Measurements from ENCODE around the gene CCDC134. TPM values are rescaled to one million over a fixed set of nuclear protein-coding genes. Genes with fewer than 3 reads are reported as not detected.
A peak's percentile ranks its signal among the peaks of the same experiment; 100 is the strongest.

The CCDC134 gene
- polyA plus RNA-seq, 4 donors: 2.2 to 7.6 (median 3.7) TPM

- peak; percentile 47 to 61 for DNase-seq
- Histone ChIP-seq H3K9me3 (ENCODE audit: control insufficient read depth in 2 of 2, insufficient read depth in 1 of 2, low read depth in 1 of 2, low read length in 1 of 2) (no peaks in the 10 kb centered on the region), H3K36me3 (ENCODE audit: control insufficient read depth in 3 of 3, insufficient read depth in 2 of 3, low read depth in 1 of 3, low read length in 3 of 3) (peaks cover 0 to 35% (median 2%) of the 10 kb centered on the region in 3 donors), H3K27ac (ENCODE audit: low read depth in 1 of 3, low read length in 2 of 3) (peak overlapping the region in 2 of 3 donors; percentile 14 to 21), H3K27me3 (ENCODE audit: control insufficient read depth in 3 of 3, insufficient read depth in 3 of 3, low read length in 3 of 3) (no peaks in the 10 kb centered on the region), H3K4me3 (ENCODE audit: low read depth in 1 of 3, low read length in 3 of 3) (no peak overlapping the region), H3K4me1 (ENCODE audit: control insufficient read depth in 3 of 3, insufficient read depth in 2 of 3, low read depth in 1 of 3, low read length in 2 of 3) (peaks cover 0 to 27% (median 4%) of the 10 kb centered on the region in 3 donors)
- WGBS, 3 donors: 50 to 79% (median 73%) methylated on average over 4 of the region's 4 CpGs
- no peak for FAIRE-seq
Observed at GRCh38 chr22:41828516-41828915, 28.0 kb downstream of the CCDC134 start.

GRCh38 chr22:41830174-41830573 lies 29.7 kb downstream of the CCDC134 start:
- H3K27me3 ChIP-seq (ENCODE audit: control insufficient read depth in 3 of 3, insufficient read depth in 3 of 3, low read length in 3 of 3): no peaks in the 10 kb centered on the region
- no peaks in the 10 kb centered on the region for H3K9me3 ChIP-seq (ENCODE audit: control insufficient read depth in 2 of 2, insufficient read depth in 1 of 2, low read depth in 1 of 2, low read length in 1 of 2)
- H3K27ac ChIP-seq (ENCODE audit: low read depth in 1 of 3, low read length in 2 of 3): peak overlapping the region in 1 of 3 donors; percentile 37
- DNase-seq (no peak), FAIRE-seq (no peak)
- peaks cover 0 to 24% (median 0%) of the 10 kb centered on the region in 3 donors for H3K36me3 ChIP-seq (ENCODE audit: control insufficient read depth in 3 of 3, insufficient read depth in 2 of 3, low read depth in 1 of 3, low read length in 3 of 3)
- no peak overlapping the region for H3K4me3 ChIP-seq (ENCODE audit: low read depth in 1 of 3, low read length in 3 of 3)
- H3K4me1 ChIP-seq (ENCODE audit: control insufficient read depth in 3 of 3, insufficient read depth in 2 of 3, low read depth in 1 of 3, low read length in 2 of 3): peaks cover 0 to 35% (median 6%) of the 10 kb centered on the region in 3 donors
- 96 to 98% (median 97%) methylated on average over 3 of the region's 3 CpGs for whole genome bisulfite sequencing, 3 donors

DNA sequence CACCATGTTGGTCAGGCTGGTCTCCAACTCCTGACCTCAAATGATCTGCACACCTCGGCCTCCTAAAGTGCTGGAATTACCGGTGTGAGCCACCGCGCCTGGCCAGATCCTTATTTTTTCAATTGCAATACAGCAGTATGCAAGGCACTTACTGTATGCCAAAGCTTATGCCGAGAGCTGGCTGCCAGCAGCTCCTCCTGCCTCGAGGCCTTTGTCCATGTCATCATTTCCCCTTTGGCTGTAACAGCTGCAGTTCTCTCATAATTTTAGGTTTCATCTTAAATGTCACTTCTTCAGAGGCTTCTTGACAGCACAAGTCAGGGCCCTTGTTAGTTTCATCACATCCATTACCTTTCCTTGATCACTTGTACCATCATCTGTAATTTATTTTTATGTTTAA lies 30.9 kb downstream of the CCDC134 start:
- DNase-seq: no peak
- H3K27ac ChIP-seq (ENCODE audit: low read depth in 1 of 3, low read length in 2 of 3): peak overlapping the region in 1 of 3 donors; percentile 96
- no peak overlapping the region for H3K4me3 ChIP-seq (ENCODE audit: low read depth in 1 of 3, low read length in 3 of 3)
- 72 to 85% (median 82%) methylated on average over 6 of the region's 6 CpGs for WGBS, 3 donors
- H3K36me3 ChIP-seq (ENCODE audit: control insufficient read depth in 3 of 3, insufficient read depth in 2 of 3, low read depth in 1 of 3, low read length in 3 of 3): peaks cover 0 to 21% (median 0%) of the 10 kb centered on the region in 3 donors
- no peak for FAIRE-seq
- H3K27me3 ChIP-seq (ENCODE audit: control insufficient read depth in 3 of 3, insufficient read depth in 3 of 3, low read length in 3 of 3): no peaks in the 10 kb centered on the region
- H3K4me1 ChIP-seq (ENCODE audit: control insufficient read depth in 3 of 3, insufficient read depth in 2 of 3, low read depth in 1 of 3, low read length in 2 of 3): peaks cover 4 to 29% (median 6%) of the 10 kb centered on the region in 3 donors
- no peaks in the 10 kb centered on the region for H3K9me3 ChIP-seq (ENCODE audit: control insufficient read depth in 2 of 2, insufficient read depth in 1 of 2, low read depth in 1 of 2, low read length in 1 of 2)

GRCh38 chr22:41831828-41832552 lies 31.5 kb downstream of the CCDC134 start:
- Histone ChIP-seq H3K4me3 (ENCODE audit: low read depth in 1 of 3, low read length in 3 of 3) (peak overlapping the region; percentile 28 to 97 (median 72)), H3K27ac (ENCODE audit: low read depth in 1 of 3, low read length in 2 of 3) (peak overlapping the region; percentile 84 to 96 (median 93)), H3K9me3 (ENCODE audit: control insufficient read depth in 2 of 2, insufficient read depth in 1 of 2, low read depth in 1 of 2, low read length in 1 of 2) (no peaks in the 10 kb centered on the region), H3K36me3 (ENCODE audit: control insufficient read depth in 3 of 3, insufficient read depth in 2 of 3, low read depth in 1 of 3, low read length in 3 of 3) (peaks cover 0 to 19% (median 0%) of the 10 kb centered on the region in 3 donors), H3K27me3 (ENCODE audit: control insufficient read depth in 3 of 3, insufficient read depth in 3 of 3, low read length in 3 of 3) (no peaks in the 10 kb centered on the region), H3K4me1 (ENCODE audit: control insufficient read depth in 3 of 3, insufficient read depth in 2 of 3, low read depth in 1 of 3, low read length in 2 of 3) (peaks cover 3 to 23% (median 4%) of the 10 kb centered on the region in 3 donors)
- DNase-seq (no peak), FAIRE-seq (no peak)
- WGBS, 3 donors: 5 to 11% (median 10%) methylated on average over 17 of the region's 17 CpGs

GRCh38 chr22:41832553-41833368 lies 32.3 kb downstream of the CCDC134 start, which contains the start of gene SREBF2:
TSS of gene SREBF2 (plus strand) at chr22:41833105. CDS start at chr22:41833271, 166 bp downstream.
- peak; percentile 100 for DNase-seq
- Histone ChIP-seq H3K4me3 (ENCODE audit: low read depth in 1 of 3, low read length in 3 of 3) (peak within 1 kb of the TSS; percentile 72 to 97 (median 81)), H3K27ac (ENCODE audit: low read depth in 1 of 3, low read length in 2 of 3) (peak within 1 kb of the TSS; percentile 86 to 96 (median 93)), H3K27me3 (ENCODE audit: control insufficient read depth in 3 of 3, insufficient read depth in 3 of 3, low read length in 3 of 3) (no peaks in the 10 kb centered on the region), H3K4me1 (ENCODE audit: control insufficient read depth in 3 of 3, insufficient read depth in 2 of 3, low read depth in 1 of 3, low read length in 2 of 3) (peaks cover 2 to 19% (median 4%) of the 10 kb centered on the region in 3 donors), H3K9me3 (ENCODE audit: control insufficient read depth in 2 of 2, insufficient read depth in 1 of 2, low read depth in 1 of 2, low read length in 1 of 2) (no peaks in the 10 kb centered on the region), H3K36me3 (ENCODE audit: control insufficient read depth in 3 of 3, insufficient read depth in 2 of 3, low read depth in 1 of 3, low read length in 3 of 3) (peaks cover 0 to 15% (median 0%) of the 10 kb centered on the region in 3 donors)
- no peak for FAIRE-seq
- WGBS, 3 donors: 0 to 1% (median 0%) methylated on average over 55 to 75 of the region's 75 CpGs

- Histone ChIP-seq H3K36me3 (ENCODE audit: control insufficient read depth in 3 of 3, insufficient read depth in 2 of 3, low read depth in 1 of 3, low read length in 3 of 3) (peaks cover 0 to 17% (median 0%) of the 10 kb centered on the region in 3 donors), H3K4me1 (ENCODE audit: control insufficient read depth in 3 of 3, insufficient read depth in 2 of 3, low read depth in 1 of 3, low read length in 2 of 3) (peaks cover 2 to 14% (median 8%) of the 10 kb centered on the region in 3 donors), H3K9me3 (ENCODE audit: control insufficient read depth in 2 of 2, insufficient read depth in 1 of 2, low read depth in 1 of 2, low read length in 1 of 2) (no peaks in the 10 kb centered on the region), H3K27ac (ENCODE audit: low read depth in 1 of 3, low read length in 2 of 3) (peak overlapping the region; percentile 86 to 96 (median 93)), H3K4me3 (ENCODE audit: low read depth in 1 of 3, low read length in 3 of 3) (peak overlapping the region; percentile 72 to 97 (median 81)), H3K27me3 (ENCODE audit: control insufficient read depth in 3 of 3, insufficient read depth in 3 of 3, low read length in 3 of 3) (no peaks in the 10 kb centered on the region)
- WGBS, 3 donors: 0 to 1% (median 0%) methylated on average over 39 to 86 of the region's 86 CpGs
- DNase-seq: peak; percentile 49 to 80
- no peak for FAIRE-seq
Observed at GRCh38 chr22:41833369-41834004, 33.0 kb downstream of the CCDC134 start.

GRCh38 chr22:41834005-41834944 lies 33.8 kb downstream of the CCDC134 start:
- Histone ChIP-seq H3K4me1 (ENCODE audit: control insufficient read depth in 3 of 3, insufficient read depth in 2 of 3, low read depth in 1 of 3, low read length in 2 of 3) (peaks cover 4 to 8% (median 8%) of the 10 kb centered on the region in 3 donors), H3K4me3 (ENCODE audit: low read depth in 1 of 3, low read length in 3 of 3) (peak overlapping the region; percentile 72 to 97 (median 81)), H3K9me3 (ENCODE audit: control insufficient read depth in 2 of 2, insufficient read depth in 1 of 2, low read depth in 1 of 2, low read length in 1 of 2) (no peaks in the 10 kb centered on the region), H3K36me3 (ENCODE audit: control insufficient read depth in 3 of 3, insufficient read depth in 2 of 3, low read depth in 1 of 3, low read length in 3 of 3) (peaks cover 0 to 21% (median 0%) of the 10 kb centered on the region in 3 donors), H3K27ac (ENCODE audit: low read depth in 1 of 3, low read length in 2 of 3) (peak overlapping the region; percentile 86 to 96 (median 93)), H3K27me3 (ENCODE audit: control insufficient read depth in 3 of 3, insufficient read depth in 3 of 3, low read length in 3 of 3) (no peaks in the 10 kb centered on the region)
- no peak for DNase-seq
- 8 to 14% (median 14%) methylated on average over 14 of the region's 14 CpGs for WGBS, 3 donors
- FAIRE-seq: no peak

All from small intestine (tissue), 7 donors.